Measurements from ENCODE around the gene RALGPS2.

The RALGPS2 gene

GRCh38 chr1:178724728-178725465, at the start of gene RALGPS2:
RALGPS2 (plus strand) TSS chr1:178725244; CDS start chr1:178776765, 51,521 bp downstream.
- FAIRE-seq, result no peak

GRCh38 chr1:178679237-178679636, 45.8 kb upstream of the RALGPS2 start:
- no peak for FAIRE-seq

- no peak for FAIRE-seq
Observed at GRCh38 chr1:178682429-178682828, 42.6 kb upstream of the RALGPS2 start.

- FAIRE-seq, result no peak
Observed at GRCh38 chr1:178682886-178683285, 42.2 kb upstream of the RALGPS2 start.

GRCh38 chr1:178683291-178683690, 41.8 kb upstream of the RALGPS2 start:
- FAIRE-seq, result no peak

GRCh38 chr1:178684111-178684510, 40.9 kb upstream of the RALGPS2 start:
- no peak for FAIRE-seq

- FAIRE-seq, result no peak
Observed at GRCh38 chr1:178684542-178685000, 40.5 kb upstream of the RALGPS2 start.

- FAIRE-seq, result no peak
Observed at GRCh38 chr1:178686407-178686806, 38.6 kb upstream of the RALGPS2 start.

- FAIRE-seq, result no peak
Observed at GRCh38 chr1:178688244-178688643, 36.8 kb upstream of the RALGPS2 start.

GRCh38 chr1:178689769-178690168, 35.3 kb upstream of the RALGPS2 start:
- no peak for FAIRE-seq

GRCh38 chr1:178690496-178690895, 34.5 kb upstream of the RALGPS2 start:
- FAIRE-seq, result no peak

GRCh38 chr1:178692564-178693327, 32.3 kb upstream of the RALGPS2 start:
- FAIRE-seq, result no peak

GRCh38 chr1:178693366-178693765, 31.7 kb upstream of the RALGPS2 start:
- no peak for FAIRE-seq

- no peak for FAIRE-seq
Observed at GRCh38 chr1:178694923-178695525, 30.0 kb upstream of the RALGPS2 start.

- no peak for FAIRE-seq
Observed at GRCh38 chr1:178702146-178702545, 22.9 kb upstream of the RALGPS2 start.

GRCh38 chr1:178704833-178705232, 20.2 kb upstream of the RALGPS2 start:
- no peak for FAIRE-seq

GRCh38 chr1:178706432-178706831, 18.6 kb upstream of the RALGPS2 start:
- no peak for FAIRE-seq

- no peak for FAIRE-seq
Observed at GRCh38 chr1:178713259-178713658, 11.8 kb upstream of the RALGPS2 start.

- no peak for FAIRE-seq
Observed at GRCh38 chr1:178714453-178714852, 10.6 kb upstream of the RALGPS2 start.

- FAIRE-seq, result no peak
Observed at GRCh38 chr1:178716111-178716510, 8.9 kb upstream of the RALGPS2 start.

GRCh38 chr1:178718520-178718919, 6.5 kb upstream of the RALGPS2 start:
- FAIRE-seq, result no peak

GRCh38 chr1:178723546-178723945, 1.5 kb upstream of the RALGPS2 start:
- no peak for FAIRE-seq

- no peak for FAIRE-seq
Observed at GRCh38 chr1:178724376-178724727, 692 bp upstream of the RALGPS2 start.

Data from G401.6 (cell line).